Natural killer cell (primary cell): ENCODE measurements around the gene RAD9A. TPM values are rescaled to one million over a fixed set of nuclear protein-coding genes. Genes with fewer than 3 reads are reported as not detected.
A peak's percentile ranks its signal among the peaks of the same experiment; 100 is the strongest.

Source experiments
- ATAC-seq, 3 donors: fragments of 150-1000 bp in 2 of 3; fragments of 200-7000 bp in 1 of 3; cut with Tn5 transposase; 1 replicate in 1 of 3; 2 replicates in 2 of 3; pipeline ENCODE4 v1.10.0; 2021; ENCODE audit warnings: mild to moderate bottlenecking in 2 of 3, moderate library complexity in 2 of 3
- DNase-seq, 2 donors: peaks; one replicate each; pipeline versions ENCODE4 v3.0.0 to v3.0.0-alpha.2; 2013 to 2021; ENCODE audit warnings: mixed read lengths in 1 of 2
- H3K27ac ChIP-seq: one replicate; pipeline ENCODE4 v1.5.1; 2013; ENCODE audit warnings: mild to moderate bottlenecking, low read length
- H3K27me3 ChIP-seq: one replicate; pipeline ENCODE4 v1.6.1; 2013; ENCODE audit warnings: low read length; ENCODE audit not compliant: control insufficient read depth, insufficient read depth
- H3K36me3 ChIP-seq: one replicate; pipeline ENCODE4 v1.6.1; 2013; ENCODE audit warnings: low read length; ENCODE audit not compliant: control insufficient read depth, insufficient read depth
- H3K4me1 ChIP-seq: one replicate; pipeline ENCODE4 v1.6.1; 2013; ENCODE audit warnings: low read length; ENCODE audit not compliant: control insufficient read depth, insufficient read depth
- H3K4me3 ChIP-seq: one replicate; pipeline ENCODE4 v1.5.1; 2013; ENCODE audit warnings: low read length
- H3K9me3 ChIP-seq: one replicate; pipeline ENCODE4 v1.6.1; 2013; ENCODE audit warnings: low read length; ENCODE audit not compliant: control insufficient read depth, insufficient read depth
- H3K27ac Mint-ChIP-seq, 2 donors: one replicate each; pipeline ENCODE4 v1.8.0; 2022; ENCODE audit warnings: mild to moderate bottlenecking in 2 of 2, mixed read lengths in 2 of 2, moderate library complexity in 1 of 2
- H3K27me3 Mint-ChIP-seq, 2 donors: one replicate each; pipeline ENCODE4 v1.8.0; 2022; ENCODE audit warnings: low read depth in 2 of 2, mixed read lengths in 2 of 2
- H3K36me3 Mint-ChIP-seq: one replicate; pipeline ENCODE4 v1.8.0; 2022; ENCODE audit warnings: mixed read lengths
- H3K4me1 Mint-ChIP-seq, 2 donors: one replicate each; pipeline ENCODE4 v1.8.0; 2022; ENCODE audit warnings: mixed read lengths in 2 of 2
- H3K4me3 Mint-ChIP-seq: one replicate; pipeline ENCODE4 v1.8.0; 2022; ENCODE audit warnings: mild to moderate bottlenecking, moderate library complexity, mixed read lengths
- H3K9me3 Mint-ChIP-seq, 2 donors: one replicate each; pipeline ENCODE4 v1.8.0; 2022; ENCODE audit warnings: mixed read lengths in 2 of 2
- CTCF ChIP-seq: fragments of 200-600 bp; IDR thresholded peaks from one replicate; pipeline ENCODE4 v1.8.0; 2022; ENCODE audit warnings: antibody characterized with exemption
- WGBS: methylation state at CpG from one replicate; pipeline ENCODE4 v1.1.7; 2013; ENCODE audit warnings: missing lambda C conversion rate; ENCODE audit not compliant: insufficient coverage; 5-methylcytosine and 5-hydroxymethylcytosine counted together
- intact Hi-C: fragments of 100-400 bp; cut with micrococcal nuclease; formaldehyde crosslinking; loops from one replicate; pipeline ENCODE4 v1.14.2; 2022
- total RNA-seq, 4 donors: library from RNA; stranded (reverse); fragments of 120-200 nt in 1 of 4; gene quantifications; one replicate each; pipeline versions ENCODE4 v1.2.3 to v1.2.4, GENCODE V29; 2013 to 2022

The RAD9A gene
- total RNA-seq, 3 donors from 2014 or later (not counting 1 experiment from before 2014, with no cell fraction given): 30.2 to 47.1 (median 37.3) TPM

GRCh38 chr11:67431346-67432249, 39.8 kb downstream of the RAD9A start:
- Mint-ChIP-seq H3K9me3 (no peaks in the 10 kb centered on the region), H3K27ac (peak overlapping the region; percentile 88 to 92), H3K4me1 (peaks cover 42 to 52% of the 10 kb centered on the region in 2 donors), H3K27me3 (no peaks in the 10 kb centered on the region), H3K36me3 (no peaks in the 10 kb centered on the region), H3K4me3 (peak overlapping the region; percentile 70)
- no peaks in the 10 kb centered on the region for H3K9me3 ChIP-seq
- DNase-seq (no peak), ATAC-seq (no peak)
- 94% methylated on average over 16 of the region's 24 CpGs for WGBS
- no peaks in the 10 kb centered on the region for H3K27me3 ChIP-seq
- peak overlapping the region; percentile 12 for H3K27ac ChIP-seq
- peaks cover 35% of the 10 kb centered on the region for H3K36me3 ChIP-seq
- H3K4me1 ChIP-seq: peaks cover 72% of the 10 kb centered on the region
- intact Hi-C loops: no loop called here
- H3K4me3 ChIP-seq: no peak overlapping the region
- TF ChIP-seq CTCF: no peak

- Histone ChIP-seq H3K36me3 (peaks cover 35% of the 10 kb centered on the region), H3K9me3 (no peaks in the 10 kb centered on the region), H3K27ac (peak overlapping the region; percentile 86), H3K4me3 (no peak overlapping the region), H3K4me1 (peaks cover 67% of the 10 kb centered on the region), H3K27me3 (no peaks in the 10 kb centered on the region)
- Mint-ChIP-seq H3K36me3 (no peaks in the 10 kb centered on the region), H3K9me3 (no peaks in the 10 kb centered on the region), H3K4me3 (peak overlapping the region; percentile 45), H3K27me3 (no peaks in the 10 kb centered on the region), H3K27ac (peak overlapping the region; percentile 88 to 92), H3K4me1 (peaks cover 43 to 57% of the 10 kb centered on the region in 2 donors)
- no peak for TF ChIP-seq CTCF
- no peak for ATAC-seq
- 76% methylated on average over 21 of the region's 22 CpGs for WGBS
- peak in 1 of 2 donors; percentile 13 for DNase-seq
- intact Hi-C loops: no loop called here
These were observed 41.0 kb downstream of the RAD9A start for GRCh38 chr11:67432655-67433349.

GRCh38 chr11:67433536-67434394, 42.0 kb downstream of the RAD9A start:
- peak; percentile 45 to 56 for DNase-seq
- Histone ChIP-seq H3K36me3 (peaks cover 35% of the 10 kb centered on the region), H3K27ac (peak overlapping the region; percentile 86), H3K4me3 (no peak overlapping the region), H3K27me3 (no peaks in the 10 kb centered on the region), H3K4me1 (peaks cover 73% of the 10 kb centered on the region), H3K9me3 (no peaks in the 10 kb centered on the region)
- peaks cover 39 to 62% of the 10 kb centered on the region in 2 donors for H3K4me1 Mint-ChIP-seq
- peak; percentile 58 to 67 (median 64) for ATAC-seq
- no peak for TF ChIP-seq CTCF
- intact Hi-C loops: no loop called here
- no peaks in the 10 kb centered on the region for H3K9me3 Mint-ChIP-seq
- no peaks in the 10 kb centered on the region for H3K36me3 Mint-ChIP-seq
- H3K27ac Mint-ChIP-seq: peak overlapping the region; percentile 88 to 92
- WGBS: 45% methylated on average over 20 of the region's 22 CpGs
- H3K27me3 Mint-ChIP-seq: no peaks in the 10 kb centered on the region
- peak overlapping the region; percentile 78 for H3K4me3 Mint-ChIP-seq
